PC-3 (cell line): ENCODE measurements around the gene CLCF1.

ENCODE experiments used
- CTCF ChIP-seq: fragments of 300-600 bp; sonication (generic); conservative IDR thresholded peaks from 2 replicates; pipeline ENCODE4 v1.5.1; 2017; ENCODE audit warnings: antibody characterized with exemption, low read depth, mild to moderate bottlenecking, low read length
- EZH2 ChIP-seq: fragments of 300-600 bp; sonication (generic); IDR thresholded peaks from one replicate; pipeline ENCODE4 v1.6.1; 2017; ENCODE audit warnings: antibody characterized with exemption, mild to moderate bottlenecking, low read length; ENCODE audit not compliant: unreplicated experiment

DNA sequence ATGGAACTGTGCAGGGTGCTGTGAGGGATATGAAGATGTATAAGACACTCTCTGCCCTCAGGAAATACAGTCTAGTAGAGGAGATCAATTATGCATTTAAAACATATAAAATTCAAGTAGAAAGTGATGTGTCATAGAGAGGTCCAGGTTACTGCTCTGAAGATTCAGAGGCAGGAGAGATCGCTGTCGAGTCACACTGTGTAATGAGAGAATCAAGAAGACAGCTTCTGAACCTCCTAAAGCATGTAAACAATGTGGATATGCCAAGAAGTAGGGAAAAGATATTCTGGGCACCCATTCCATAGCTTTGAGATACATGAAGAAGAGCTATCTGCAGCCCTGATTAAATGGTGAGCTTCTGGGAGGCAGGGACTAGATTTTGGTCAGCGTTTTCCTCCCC, 53.4 kb downstream of the CLCF1 start:
- TF ChIP-seq CTCF = no peak
- no peak for TF ChIP-seq EZH2
